CD8-positive, alpha-beta memory T cell (primary cell): ENCODE results near the gene DHRS13. TPM values are rescaled to one million over a fixed set of nuclear protein-coding genes. Genes with fewer than 3 reads are reported as not detected.

Source experiments
- CTCF ChIA-PET: fragments of 350-600 bp; sonication (Branson Sonifier 250); formaldehyde crosslinking; loops from one replicate; lab custom pipeline; 2021; ENCODE audit warnings: antibody characterized with exemption; lab: Charles Lee
- POLR2A ChIA-PET: fragments of 350-600 bp; sonication (Branson Sonifier 250); formaldehyde crosslinking; loops from one replicate; lab custom pipeline; 2021; ENCODE audit warnings: antibody characterized with exemption; lab: Charles Lee
- DNase-seq, 5 donors: peaks; one replicate each; pipeline versions ENCODE4 v3.0.0 to v3.0.0-alpha.2; 2020 to 2022; ENCODE audit warnings: mixed read lengths in 1 of 5
- H3K27ac ChIP-seq: one replicate; pipeline ENCODE4 v1.7.0; 2013; ENCODE audit warnings: low read depth, mild to moderate bottlenecking, low read length, moderate library complexity
- H3K27me3 ChIP-seq: 2 replicates; pipeline ENCODE4 v1.7.0; 2013; ENCODE audit warnings: low read length, mild to moderate bottlenecking; ENCODE audit not compliant: insufficient read depth, poor library complexity, severe bottlenecking
- H3K36me3 ChIP-seq: 2 replicates; pipeline ENCODE4 v1.7.0; 2013; ENCODE audit warnings: mild to moderate bottlenecking, low read length, moderate library complexity; ENCODE audit not compliant: insufficient read depth
- H3K4me1 ChIP-seq: 2 replicates; pipeline ENCODE4 v1.7.0; 2013; ENCODE audit warnings: mild to moderate bottlenecking, low read length, moderate library complexity; ENCODE audit not compliant: insufficient read depth
- H3K4me3 ChIP-seq: 2 replicates; pipeline ENCODE4 v1.7.0; 2013; ENCODE audit warnings: mild to moderate bottlenecking, low read length
- H3K9me3 ChIP-seq: 2 replicates; pipeline ENCODE4 v1.7.0; 2013; ENCODE audit warnings: mild to moderate bottlenecking, low read length
- H3K27ac Mint-ChIP-seq, 8 donors: one replicate each; pipeline ENCODE4 v1.8.0; 2020 to 2021; ENCODE audit warnings: mixed read lengths in 8 of 8, mild to moderate bottlenecking in 6 of 8, inconsistent platforms in 3 of 8, moderate library complexity in 3 of 8
- H3K27me3 Mint-ChIP-seq, 2 donors: one replicate each; pipeline ENCODE4 v1.8.0; 2020 to 2021; ENCODE audit warnings: mixed read lengths in 2 of 2, mild to moderate bottlenecking in 1 of 2, moderate library complexity in 1 of 2
- H3K36me3 Mint-ChIP-seq, 3 donors: one replicate each; pipeline ENCODE4 v1.8.0; 2020 to 2021; ENCODE audit warnings: mixed read lengths in 3 of 3, inconsistent platforms in 1 of 3, mild to moderate bottlenecking in 1 of 3
- H3K4me1 Mint-ChIP-seq, 3 donors: one replicate each; pipeline ENCODE4 v1.8.0; 2020 to 2021; ENCODE audit warnings: mixed read lengths in 3 of 3, inconsistent platforms in 1 of 3, mild to moderate bottlenecking in 1 of 3
- H3K4me3 Mint-ChIP-seq, 7 donors: one replicate each; pipeline ENCODE4 v1.8.0; 2020 to 2021; ENCODE audit warnings: mixed read lengths in 7 of 7, mild to moderate bottlenecking in 6 of 7, moderate library complexity in 4 of 7, inconsistent platforms in 2 of 7
- H3K9me3 Mint-ChIP-seq, 5 donors: one replicate each; pipeline ENCODE4 v1.8.0; 2020 to 2022; ENCODE audit warnings: mixed read lengths in 5 of 5, mild to moderate bottlenecking in 3 of 5, moderate library complexity in 2 of 5, inconsistent platforms in 1 of 5
- polyA plus RNA-seq: library from polyadenylated mRNA; unstranded; fragments of 300-500 nt; fragmentation: Illumina TruSeq; gene quantifications from one replicate; pipeline ENCODE4 v1.2.3, GENCODE V29; 2021
- total RNA-seq, 2 experiments: library from RNA; stranded (reverse); gene quantifications; one replicate each; pipeline ENCODE4 v1.2.3, GENCODE V29; 2021

DHRS13 gene
- total and polyA plus RNA-seq, 3 experiments from 2014 or later, result 26.5 to 34.7 (median 32.6) TPM

DNA sequence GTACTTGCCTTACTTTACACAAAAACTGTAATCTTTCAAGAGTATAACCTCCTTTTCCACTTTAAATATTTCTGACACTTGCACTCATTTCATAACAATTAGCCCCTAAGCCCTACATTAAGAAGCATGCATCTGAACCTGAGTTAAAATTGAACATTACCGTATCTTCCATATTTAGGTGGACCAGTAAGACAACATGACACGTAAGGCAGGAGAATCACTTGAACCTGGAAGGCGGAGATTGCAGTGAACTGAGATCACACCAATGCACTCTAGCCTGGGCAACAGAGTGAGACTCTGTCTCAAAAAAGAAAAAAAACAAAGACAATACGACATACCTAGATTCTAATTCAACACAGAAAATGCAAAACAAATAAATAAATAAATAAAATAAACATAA is 41.5 kb upstream of the DHRS13 start:
- H3K4me1 ChIP-seq, result peaks cover 84% of the 10 kb centered on the region
- H3K27ac ChIP-seq, result no peak overlapping the region
- ChIA-PET CTCF (interaction anchor here (0.9 to 2.3 kb wide), 5 partner anchors 9 to 217 kb away, joined by 3 to 10 read pairs (median 5); partner anchors contain the start of gene TLCD1), POLR2A (no interaction called here)
- H3K27me3 ChIP-seq, result no peaks in the 10 kb centered on the region
- Mint-ChIP-seq H3K27me3 (peaks cover 0 to 2% of the 10 kb centered on the region in 2 donors), H3K36me3 (peaks cover 0 to 84% (median 16%) of the 10 kb centered on the region in 3 donors), H3K27ac (peak overlapping the region in 7 of 8 donors; percentile 5 to 93 (median 37)), H3K9me3 (no peaks in the 10 kb centered on the region), H3K4me1 (peaks cover 81 to 88% (median 88%) of the 10 kb centered on the region in 3 donors), H3K4me3 (peak overlapping the region in 3 of 7 donors; percentile 14 to 38 (median 22))
- H3K36me3 ChIP-seq, result peaks cover 3% of the 10 kb centered on the region
- H3K9me3 ChIP-seq, result no peaks in the 10 kb centered on the region
- no peak for DNase-seq
- no peak overlapping the region for H3K4me3 ChIP-seq

DNA sequence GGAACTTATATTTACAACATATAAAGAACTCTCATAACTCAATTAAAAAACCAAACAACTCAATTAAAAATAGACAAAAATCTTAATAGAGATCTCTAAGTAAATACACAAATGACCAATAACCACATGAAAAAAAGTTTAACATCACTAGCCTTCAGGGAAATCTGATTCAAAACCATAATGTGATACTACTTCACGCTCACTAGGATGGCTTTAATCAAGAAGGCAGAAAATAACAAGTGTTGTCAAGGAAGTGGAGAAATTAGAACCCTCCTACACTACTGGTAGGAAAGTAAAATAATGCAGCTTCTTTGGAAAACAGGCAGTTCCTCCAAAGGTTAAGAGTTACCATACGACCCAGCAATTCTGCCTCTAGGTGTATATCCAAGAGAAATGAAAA is 40.0 kb upstream of the DHRS13 start:
- H3K9me3 Mint-ChIP-seq, result no peaks in the 10 kb centered on the region
- peaks cover 87% of the 10 kb centered on the region for H3K4me1 ChIP-seq
- CTCF ChIA-PET, result interaction anchor here (1.4 to 2.0 kb wide), 4 partner anchors 10 to 198 kb away, joined by 3 to 8 read pairs (median 6); no protein-coding TSS in a partner anchor
- POLR2A ChIA-PET, result no interaction called here
- H3K27me3 Mint-ChIP-seq, result no peaks in the 10 kb centered on the region
- no peak overlapping the region for H3K4me3 Mint-ChIP-seq
- peak overlapping the region in 5 of 8 donors; percentile 19 to 74 (median 58) for H3K27ac Mint-ChIP-seq
- DNase-seq, result no peak
- peaks cover 0 to 80% (median 18%) of the 10 kb centered on the region in 3 donors for H3K36me3 Mint-ChIP-seq
- no peaks in the 10 kb centered on the region for H3K27me3 ChIP-seq
- peaks cover 3% of the 10 kb centered on the region for H3K36me3 ChIP-seq
- no peak overlapping the region for H3K27ac ChIP-seq
- peaks cover 81 to 94% (median 93%) of the 10 kb centered on the region in 3 donors for H3K4me1 Mint-ChIP-seq
- H3K4me3 ChIP-seq, result no peak overlapping the region
- no peaks in the 10 kb centered on the region for H3K9me3 ChIP-seq

DNA sequence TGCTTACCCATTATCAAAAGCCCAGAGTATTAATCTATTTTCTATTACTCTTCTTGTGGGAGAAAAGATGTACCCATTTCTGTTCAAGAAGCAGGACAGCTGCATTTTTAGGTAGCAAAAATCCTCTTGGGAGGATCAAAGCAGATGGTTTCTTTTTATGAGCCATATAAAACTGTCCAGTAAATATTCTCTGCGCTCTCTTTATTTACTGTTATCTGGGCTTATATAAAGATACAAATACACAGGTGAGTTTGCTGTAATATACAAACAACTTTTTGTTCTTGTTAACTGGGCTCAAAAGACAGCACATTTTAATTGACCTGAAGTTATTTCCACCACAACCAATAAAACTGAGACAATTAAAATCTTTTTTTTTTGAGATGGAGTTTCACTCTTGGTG is 38.4 kb upstream of the DHRS13 start:
- Histone ChIP-seq H3K27me3 (no peaks in the 10 kb centered on the region), H3K9me3 (no peaks in the 10 kb centered on the region), H3K27ac (no peak overlapping the region), H3K4me3 (no peak overlapping the region), H3K36me3 (no peaks in the 10 kb centered on the region), H3K4me1 (peaks cover 85% of the 10 kb centered on the region)
- DNase-seq, result no peak
- H3K36me3 Mint-ChIP-seq, result peaks cover 0 to 78% (median 15%) of the 10 kb centered on the region in 3 donors
- ChIA-PET CTCF (interaction anchor here (1.2 kb wide), 2 partner anchors 14 to 40 kb away, joined by 3 read pairs; no protein-coding TSS in a partner anchor), POLR2A (interaction anchor here (1.2 kb wide), 1 partner anchor 8 kb away, joined by 4 read pairs; no protein-coding TSS in a partner anchor)
- no peaks in the 10 kb centered on the region for H3K9me3 Mint-ChIP-seq
- no peaks in the 10 kb centered on the region for H3K27me3 Mint-ChIP-seq
- H3K4me3 Mint-ChIP-seq, result no peak overlapping the region
- peak overlapping the region in 3 of 8 donors; percentile 17 to 32 (median 17) for H3K27ac Mint-ChIP-seq
- H3K4me1 Mint-ChIP-seq, result peaks cover 80 to 95% (median 95%) of the 10 kb centered on the region in 3 donors

DNA sequence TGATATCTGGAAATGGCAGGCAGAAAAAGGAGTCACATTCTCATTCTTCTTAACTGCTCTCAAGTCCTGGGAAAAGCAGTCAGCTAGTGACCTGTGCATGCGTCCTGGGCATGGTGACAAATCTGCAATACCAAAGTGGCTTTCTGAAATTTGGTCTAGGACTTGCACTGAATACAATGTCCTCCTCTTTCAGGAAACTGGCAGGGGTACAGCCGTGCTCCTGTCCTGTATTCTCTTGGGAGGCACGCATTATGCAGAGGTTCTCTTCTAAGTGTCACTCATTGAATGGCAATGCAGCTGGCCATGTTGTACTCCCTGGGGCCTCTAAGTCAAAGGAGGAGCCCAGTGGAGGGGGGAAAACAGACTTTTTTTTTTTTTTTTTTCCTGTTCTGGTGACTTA is 37.8 kb upstream of the DHRS13 start:
- Histone ChIP-seq H3K4me3 (no peak overlapping the region), H3K27me3 (no peaks in the 10 kb centered on the region), H3K36me3 (no peaks in the 10 kb centered on the region), H3K9me3 (no peaks in the 10 kb centered on the region), H3K4me1 (peaks cover 85% of the 10 kb centered on the region), H3K27ac (no peak overlapping the region)
- CTCF ChIA-PET, result interaction anchor here (1.2 kb wide), 2 partner anchors 13 to 39 kb away, joined by 3 read pairs; no protein-coding TSS in a partner anchor
- Mint-ChIP-seq H3K9me3 (no peaks in the 10 kb centered on the region), H3K4me3 (peak overlapping the region in 1 of 7 donors; percentile 61), H3K4me1 (peaks cover 80 to 95% (median 95%) of the 10 kb centered on the region in 3 donors), H3K36me3 (peaks cover 0 to 80% (median 13%) of the 10 kb centered on the region in 3 donors), H3K27ac (peak overlapping the region in 6 of 8 donors; percentile 35 to 88 (median 51)), H3K27me3 (peaks cover 0 to 2% of the 10 kb centered on the region in 2 donors)
- POLR2A ChIA-PET, result interaction anchor here (1.2 kb wide), 1 partner anchor 9 kb away, joined by 4 read pairs; no protein-coding TSS in a partner anchor
- DNase-seq, result no peak

DNA sequence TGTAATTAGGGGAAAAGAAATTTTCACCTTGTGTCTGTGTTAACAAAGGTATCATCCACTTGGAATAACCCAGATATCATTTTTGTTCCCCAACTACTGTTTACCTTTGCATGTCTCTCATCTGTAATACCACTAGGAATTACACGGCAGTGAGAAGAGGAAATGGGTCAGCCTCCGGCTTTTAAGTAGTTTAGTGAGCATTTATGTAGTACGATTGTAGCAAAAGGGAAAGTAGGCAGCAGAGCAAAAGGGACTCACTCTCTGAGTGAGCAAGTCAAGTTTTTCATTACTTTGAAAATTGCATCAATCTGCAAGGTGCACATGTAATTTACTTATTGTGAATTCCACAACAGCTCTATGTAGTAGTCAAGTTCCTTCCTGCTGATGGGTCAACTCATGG is 37.3 kb upstream of the DHRS13 start:
- Histone ChIP-seq H3K27ac (no peak overlapping the region), H3K4me1 (peaks cover 80% of the 10 kb centered on the region), H3K9me3 (no peaks in the 10 kb centered on the region), H3K27me3 (no peaks in the 10 kb centered on the region), H3K4me3 (no peak overlapping the region), H3K36me3 (no peaks in the 10 kb centered on the region)
- POLR2A ChIA-PET, result interaction anchor here (0.7 to 1.2 kb wide), 2 partner anchors 8 to 9 kb away, joined by 3 to 4 read pairs; no protein-coding TSS in a partner anchor
- DNase-seq, result no peak
- peaks cover 78 to 94% (median 93%) of the 10 kb centered on the region in 3 donors for H3K4me1 Mint-ChIP-seq
- H3K27ac Mint-ChIP-seq, result peak overlapping the region in 7 of 8 donors; percentile 37 to 88 (median 44)
- peaks cover 0 to 77% (median 13%) of the 10 kb centered on the region in 3 donors for H3K36me3 Mint-ChIP-seq
- H3K4me3 Mint-ChIP-seq, result peak overlapping the region in 4 of 7 donors; percentile 11 to 61 (median 33)
- CTCF ChIA-PET, result interaction anchor here (1.2 kb wide), 2 partner anchors 13 to 39 kb away, joined by 3 read pairs; no protein-coding TSS in a partner anchor
- H3K27me3 Mint-ChIP-seq, result peaks cover 0 to 2% of the 10 kb centered on the region in 2 donors
- no peaks in the 10 kb centered on the region for H3K9me3 Mint-ChIP-seq

DNA sequence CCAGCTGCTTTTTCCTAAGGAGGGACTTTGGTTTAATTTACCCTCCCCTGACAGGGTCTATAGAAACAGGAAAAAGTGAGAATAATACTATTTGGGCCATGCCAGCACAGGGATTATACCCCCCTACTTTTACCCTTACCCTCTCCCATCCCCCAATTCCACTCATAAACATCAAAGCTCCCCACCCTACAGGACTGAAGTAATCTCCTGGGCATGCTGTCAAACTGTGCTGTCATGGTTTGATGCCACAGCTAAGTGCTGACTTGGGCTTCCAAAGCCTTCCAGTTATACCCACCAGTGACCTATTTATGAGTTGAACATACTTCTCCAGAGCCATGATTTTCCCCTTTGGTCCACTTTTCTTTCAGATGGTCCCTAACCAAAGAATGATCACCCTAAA is 35.7 kb upstream of the DHRS13 start:
- Histone ChIP-seq H3K27me3 (no peaks in the 10 kb centered on the region), H3K27ac (no peak overlapping the region), H3K9me3 (no peaks in the 10 kb centered on the region), H3K36me3 (no peaks in the 10 kb centered on the region), H3K4me1 (peaks cover 71% of the 10 kb centered on the region), H3K4me3 (no peak overlapping the region)
- H3K27me3 Mint-ChIP-seq, result peaks cover 0 to 2% of the 10 kb centered on the region in 2 donors
- peak overlapping the region in 4 of 8 donors; percentile 61 to 91 (median 82) for H3K27ac Mint-ChIP-seq
- H3K36me3 Mint-ChIP-seq, result peaks cover 0 to 71% (median 12%) of the 10 kb centered on the region in 3 donors
- no peak for DNase-seq
- peak overlapping the region in 2 of 7 donors; percentile 21 to 32 for H3K4me3 Mint-ChIP-seq
- ChIA-PET POLR2A (interaction anchor here (0.5 to 1.3 kb wide), 2 partner anchors 12 to 176 kb away, joined by 5 read pairs; no protein-coding TSS in a partner anchor), CTCF (interaction anchor here (2.1 kb wide), 1 partner anchor 211 kb away, joined by 8 read pairs; no protein-coding TSS in a partner anchor)
- H3K4me1 Mint-ChIP-seq, result peaks cover 74 to 91% (median 89%) of the 10 kb centered on the region in 3 donors
- no peaks in the 10 kb centered on the region for H3K9me3 Mint-ChIP-seq

DNA sequence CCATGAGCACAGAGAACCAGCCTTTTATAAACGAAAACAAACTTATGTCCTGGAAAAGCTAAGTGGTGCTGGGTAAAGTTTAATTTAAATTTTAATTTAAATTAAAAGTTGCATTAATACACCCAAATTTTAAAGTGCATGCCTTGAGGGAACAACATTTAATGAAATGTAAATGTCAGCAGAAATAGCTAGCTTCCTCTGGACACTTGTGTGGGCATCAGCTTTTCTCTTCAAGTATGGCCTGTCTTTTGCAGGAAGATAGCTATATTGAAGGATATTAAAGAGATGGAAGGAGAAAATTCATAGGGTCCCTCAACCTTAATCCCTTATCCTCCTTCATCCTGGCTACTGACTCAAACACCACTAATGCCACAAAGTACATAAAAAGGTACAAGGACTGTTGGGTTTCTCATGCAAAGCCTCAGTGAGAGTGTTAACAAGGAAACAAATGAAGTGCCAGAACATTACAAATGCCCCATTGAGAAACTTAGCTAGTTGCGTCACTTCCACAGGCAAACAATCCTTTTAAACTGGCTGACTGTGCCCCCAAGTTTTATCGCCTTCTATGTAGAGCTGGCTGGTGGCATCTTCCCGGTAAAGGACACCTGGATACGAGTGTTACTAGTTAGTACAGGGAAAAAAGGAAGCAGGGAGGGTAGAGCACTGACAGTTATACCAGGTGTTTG is 34.3 kb upstream of the DHRS13 start:
- Histone ChIP-seq H3K27me3 (no peaks in the 10 kb centered on the region), H3K27ac (no peak overlapping the region), H3K4me3 (no peak overlapping the region), H3K9me3 (no peaks in the 10 kb centered on the region), H3K36me3 (no peaks in the 10 kb centered on the region), H3K4me1 (peaks cover 67% of the 10 kb centered on the region)
- DNase-seq, result no peak
- H3K36me3 Mint-ChIP-seq, result peaks cover 0 to 70% (median 12%) of the 10 kb centered on the region in 3 donors
- H3K27me3 Mint-ChIP-seq, result peaks cover 0 to 2% of the 10 kb centered on the region in 2 donors
- CTCF ChIA-PET, result interaction anchor here (1.2 to 2.1 kb wide), 3 partner anchors 11 to 210 kb away, joined by 3 to 8 read pairs (median 4); no protein-coding TSS in a partner anchor
- peak overlapping the region in 1 of 7 donors; percentile 23 for H3K4me3 Mint-ChIP-seq
- peaks cover 72 to 89% (median 88%) of the 10 kb centered on the region in 3 donors for H3K4me1 Mint-ChIP-seq
- POLR2A ChIA-PET, result interaction anchor here (1.0 to 1.3 kb wide), 2 partner anchors 9 to 13 kb away, joined by 3 to 5 read pairs; no protein-coding TSS in a partner anchor
- peak overlapping the region in 5 of 8 donors; percentile 20 to 81 (median 63) for H3K27ac Mint-ChIP-seq
- H3K9me3 Mint-ChIP-seq, result no peaks in the 10 kb centered on the region
